Hematopoietic multipotent progenitor cell treated with erythropoietin and hydrocortisone succinate and interleukin-3 and kit ligand, for 4 days (in vitro differentiated cells): ENCODE results near the gene TBC1D17.
A peak's percentile ranks its signal among the peaks of the same experiment; 100 is the strongest.

ENCODE experiments used
- DNase-seq: peaks from one replicate; pipeline ENCODE4 v3.0.0-alpha.2; 2015

Gene TBC1D17

DNA sequence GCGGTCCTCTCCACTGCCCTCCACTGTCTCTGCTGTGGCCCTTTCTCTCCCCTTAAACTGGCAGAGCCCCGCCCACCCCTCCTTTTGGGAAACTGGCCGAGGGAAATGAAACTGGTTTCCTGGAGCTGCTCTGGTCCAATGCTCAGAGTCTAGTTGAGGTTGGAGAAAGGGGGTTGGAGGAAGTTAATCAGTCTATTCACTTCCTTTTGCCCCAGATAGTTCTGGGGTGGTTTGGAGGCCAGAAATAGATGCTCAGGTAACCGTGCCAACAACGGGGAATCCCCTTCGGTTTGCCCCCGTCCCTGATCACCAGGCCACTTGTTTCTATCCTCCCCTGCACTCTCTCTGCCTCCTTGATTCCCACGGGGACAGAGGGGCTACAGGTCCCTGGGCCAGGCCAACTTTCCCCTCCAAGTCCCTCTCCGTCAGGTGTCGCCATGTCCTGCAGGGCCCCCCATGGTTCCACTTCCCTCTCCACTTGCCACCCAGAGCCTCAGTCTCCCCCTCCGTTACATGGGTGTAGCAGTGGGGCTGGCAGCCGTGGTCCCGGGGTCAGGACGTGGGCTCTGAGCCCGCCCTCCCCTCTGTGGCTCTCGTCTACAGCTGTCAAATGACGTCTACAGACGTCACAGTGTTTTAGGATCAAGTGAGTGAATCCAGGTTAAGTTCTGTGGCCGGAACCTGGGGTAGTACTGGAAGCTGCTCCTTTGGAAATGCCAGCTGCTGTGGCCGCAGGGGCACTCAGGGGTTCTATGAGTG lies 19.5 kb downstream of the TBC1D17 start, which contains the start of gene IL4I1:
TSS of gene IL4I1 (minus strand) at position 25 of the 759 bp plus-strand sequence. CDS start 727 bp downstream, outside the sequence.
- peak; percentile 58 for DNase-seq

DNA sequence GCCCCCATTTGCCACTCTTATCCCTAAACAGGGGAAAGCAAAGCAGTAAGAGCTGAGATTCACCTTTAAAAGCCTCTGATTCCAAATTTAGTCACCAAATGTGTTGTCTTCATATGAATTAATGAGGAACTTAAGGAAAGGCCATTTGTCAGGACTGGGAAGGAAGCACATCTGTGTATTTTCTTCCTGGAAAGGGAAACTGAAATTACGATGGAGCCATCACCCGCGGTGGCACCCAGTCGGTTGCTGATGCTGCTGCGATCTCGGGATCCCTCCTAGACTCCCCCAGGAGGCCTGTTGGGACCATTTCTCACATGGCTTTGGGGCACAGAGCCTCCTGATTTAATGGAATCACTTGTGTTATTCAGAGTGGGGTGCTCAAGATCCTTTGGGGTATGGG lies 26.6 kb downstream of the TBC1D17 start:
- no peak for DNase-seq

DNA sequence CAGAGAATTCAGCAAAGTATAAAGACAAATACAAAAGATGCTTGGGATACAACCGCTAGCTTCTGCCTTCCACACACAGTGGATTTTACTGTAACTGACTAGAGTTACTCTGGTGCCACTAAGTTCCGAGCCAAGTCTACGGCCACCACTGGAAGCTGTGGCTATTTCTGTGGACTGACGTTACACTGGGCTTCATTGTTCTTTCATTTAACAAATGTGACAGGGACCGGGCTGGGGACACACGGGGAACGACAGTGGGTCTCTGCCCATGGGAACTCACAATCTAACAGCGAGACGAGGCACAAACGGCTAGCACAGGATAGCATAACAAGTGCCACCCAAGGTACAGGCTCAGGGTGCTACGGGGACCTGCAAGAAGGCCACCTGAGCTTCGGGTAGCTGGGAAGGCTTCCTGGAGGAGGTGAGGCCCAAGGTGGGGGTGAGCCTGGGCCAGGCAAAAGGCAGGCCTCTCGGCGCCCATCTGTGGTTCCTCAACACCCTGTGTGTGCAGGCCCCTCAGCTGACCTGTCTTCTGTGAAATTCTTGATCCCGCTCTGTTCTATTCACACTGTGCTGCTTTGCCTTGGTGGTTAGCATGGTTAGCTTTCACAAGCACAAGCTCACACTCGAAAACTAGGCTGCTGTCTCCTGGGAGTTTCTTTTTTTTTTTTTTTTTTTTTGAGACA lies 29.5 kb downstream of the TBC1D17 start:
- no peak for DNase-seq

DNA sequence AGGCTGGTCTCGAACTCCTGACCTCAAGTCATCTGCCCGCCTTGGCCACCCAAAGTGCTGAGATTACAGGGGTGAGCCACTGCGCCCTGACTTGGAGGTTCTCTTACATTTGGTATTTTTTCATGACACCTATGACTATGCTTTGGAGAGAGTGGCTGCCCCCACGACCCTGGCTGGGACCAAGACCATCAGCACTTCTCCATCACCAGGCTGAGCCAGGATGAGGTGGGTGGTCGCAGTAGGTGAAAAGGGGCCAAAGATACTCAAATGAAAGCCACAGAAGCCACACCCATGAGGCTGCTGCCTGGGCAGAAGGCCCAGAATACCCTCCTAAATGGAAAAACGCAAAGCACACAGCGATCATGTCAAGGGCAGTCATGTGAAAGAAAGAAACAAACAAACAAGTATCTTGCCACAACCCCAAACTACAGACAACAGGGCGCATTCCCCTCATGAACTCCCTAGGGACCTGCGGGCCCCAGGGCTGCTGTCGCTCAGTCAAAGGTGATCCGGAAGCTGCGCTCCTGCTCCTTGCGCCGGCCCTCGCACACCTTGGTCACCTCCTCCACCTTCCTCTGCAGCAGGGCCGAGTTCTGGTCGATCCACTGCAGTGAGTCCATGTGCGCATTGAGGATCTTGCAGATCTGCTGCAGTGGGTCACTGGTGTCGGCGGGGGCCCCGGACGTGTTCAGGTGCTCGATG lies 30.4 kb downstream of the TBC1D17 start:
- DNase-seq, result no peak

DNA sequence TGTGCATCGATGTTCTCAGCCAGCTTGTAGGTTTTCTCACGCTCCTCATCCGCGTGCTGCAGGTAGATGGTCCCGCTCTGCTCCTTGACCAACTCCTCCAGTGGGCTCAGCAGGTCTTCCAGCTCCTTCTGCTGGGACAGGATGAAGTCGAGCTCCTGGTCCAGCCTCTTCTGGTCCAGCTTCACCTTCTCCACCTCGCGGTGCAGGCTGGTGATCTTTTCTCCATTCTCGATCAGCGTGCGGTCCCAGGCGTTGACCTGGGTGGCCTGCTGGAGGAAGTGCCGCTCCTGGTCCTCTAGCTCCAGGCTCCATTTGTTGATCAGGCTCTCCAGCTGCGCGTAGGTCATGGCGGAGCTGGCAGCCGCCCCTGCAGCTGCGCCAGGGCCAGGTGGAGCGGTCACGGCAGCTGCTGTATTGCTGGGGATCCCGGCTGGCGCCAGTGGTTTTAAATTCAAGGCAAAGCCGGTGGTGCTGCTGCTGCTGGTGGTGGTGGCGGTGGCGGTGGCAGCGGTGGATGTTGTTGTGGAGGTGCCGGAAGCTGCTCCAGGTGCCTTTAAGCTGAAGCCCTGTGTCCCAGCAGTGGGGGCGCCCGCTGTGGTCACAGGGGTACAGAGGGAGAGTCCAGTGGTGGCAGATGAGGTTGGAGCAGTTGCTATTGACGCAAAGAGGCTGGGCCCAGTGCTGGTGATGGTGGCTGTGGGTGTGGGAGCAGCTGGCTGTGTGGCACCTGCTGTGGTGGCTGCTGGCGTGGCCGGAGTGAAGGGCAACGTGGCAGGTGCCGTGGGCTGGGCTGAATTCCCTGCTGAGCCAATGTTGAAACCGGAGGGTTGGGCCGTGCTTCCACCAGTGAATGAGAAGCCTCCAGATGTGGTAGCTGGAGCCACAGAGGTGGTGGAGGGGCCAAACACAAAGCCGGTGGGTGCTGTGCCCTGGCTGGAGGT lies 31.2 kb downstream of the TBC1D17 start:
- DNase-seq, result no peak

DNA sequence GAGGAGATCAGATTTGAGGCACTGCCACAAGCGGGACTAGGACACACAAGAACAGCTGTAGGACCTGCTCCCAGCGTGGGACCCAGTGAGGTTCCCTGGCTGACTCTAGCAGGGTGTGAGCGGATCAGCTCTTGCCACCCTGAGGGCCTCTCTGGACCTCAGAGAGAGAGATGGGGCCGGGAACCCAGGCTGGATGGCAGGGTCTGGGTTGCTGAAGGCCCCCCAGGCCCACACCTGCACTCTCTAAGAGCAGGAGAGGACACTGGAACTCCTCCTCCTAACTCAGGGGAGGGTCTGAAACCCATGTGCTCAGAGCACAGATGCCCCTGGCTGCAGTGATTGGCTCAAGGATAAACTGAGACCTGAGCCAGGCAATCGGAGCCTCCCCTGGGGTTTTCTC lies 32.7 kb downstream of the TBC1D17 start:
- DNase-seq, result no peak

DNA sequence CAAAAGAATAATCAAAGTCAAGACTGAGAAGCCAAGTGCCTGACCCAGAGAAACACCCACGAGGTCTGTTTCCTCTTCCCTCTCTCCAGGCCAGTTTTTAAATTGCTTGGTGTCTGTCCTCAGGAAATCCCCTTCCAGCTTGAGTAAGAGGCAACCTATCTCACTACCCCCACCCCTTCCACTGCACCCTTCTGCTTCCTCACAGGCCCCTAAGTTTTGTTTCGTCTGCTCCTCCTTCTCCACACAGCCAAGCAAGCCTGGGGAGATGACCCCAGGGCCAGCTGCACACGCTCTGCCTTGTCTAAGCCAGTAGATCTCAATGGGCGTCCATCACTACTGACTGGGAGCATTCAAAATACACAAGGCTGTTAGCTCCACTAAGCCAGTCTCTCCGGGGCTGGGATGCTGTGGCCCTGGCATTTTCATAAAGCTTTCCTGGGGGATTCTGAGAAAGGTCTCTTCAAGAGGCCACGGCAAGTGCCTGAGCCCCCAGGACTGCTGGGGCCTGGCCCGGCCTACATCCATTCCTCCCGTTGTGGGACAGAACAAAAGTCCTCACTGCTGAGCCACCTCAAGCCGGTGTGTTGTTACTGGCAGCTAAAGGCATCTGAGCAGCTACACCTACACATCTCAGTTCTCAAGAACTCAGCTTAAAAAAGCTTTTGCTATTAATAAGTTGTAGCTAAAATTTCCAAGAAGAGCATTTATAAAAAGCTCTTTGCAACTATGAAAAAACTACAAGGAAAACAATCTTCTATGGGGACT lies 34.1 kb downstream of the TBC1D17 start:
- DNase-seq, result peak; percentile 51

DNA sequence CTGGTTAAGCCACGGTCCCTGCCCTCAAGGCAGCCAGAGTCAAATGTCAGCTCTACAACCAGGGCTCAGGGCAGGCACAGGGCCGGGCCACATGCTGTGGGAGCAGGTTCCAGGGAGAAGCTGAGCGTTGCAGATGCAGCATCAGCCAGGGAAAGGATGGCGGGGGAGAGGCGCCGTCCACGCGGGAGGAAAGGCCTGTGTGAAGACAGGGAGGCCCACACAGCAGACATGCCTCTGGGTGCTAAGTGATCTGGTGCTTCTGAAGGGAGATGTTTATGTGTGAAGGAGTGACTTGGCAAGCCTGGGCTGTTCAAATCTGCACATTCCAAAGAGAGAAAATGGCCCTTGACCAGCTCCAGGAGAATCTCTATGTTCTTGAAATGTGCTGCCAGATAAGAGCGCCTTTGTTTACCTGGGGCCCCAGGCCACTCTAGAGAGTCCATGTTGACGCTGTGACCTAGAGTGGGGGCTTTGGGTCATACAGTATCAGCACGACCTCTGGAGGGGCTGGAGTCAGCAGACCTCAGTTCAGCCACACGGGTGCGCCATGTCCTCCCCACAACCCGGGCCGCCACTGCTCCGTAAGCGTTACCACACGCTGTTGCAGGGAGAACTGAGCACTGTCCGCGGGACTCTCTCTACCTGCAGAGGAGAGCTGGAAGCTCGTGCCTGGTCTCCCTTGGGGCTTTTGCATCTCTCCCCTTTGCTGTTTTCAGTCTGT lies 35.6 kb downstream of the TBC1D17 start:
- no peak for DNase-seq

DNA sequence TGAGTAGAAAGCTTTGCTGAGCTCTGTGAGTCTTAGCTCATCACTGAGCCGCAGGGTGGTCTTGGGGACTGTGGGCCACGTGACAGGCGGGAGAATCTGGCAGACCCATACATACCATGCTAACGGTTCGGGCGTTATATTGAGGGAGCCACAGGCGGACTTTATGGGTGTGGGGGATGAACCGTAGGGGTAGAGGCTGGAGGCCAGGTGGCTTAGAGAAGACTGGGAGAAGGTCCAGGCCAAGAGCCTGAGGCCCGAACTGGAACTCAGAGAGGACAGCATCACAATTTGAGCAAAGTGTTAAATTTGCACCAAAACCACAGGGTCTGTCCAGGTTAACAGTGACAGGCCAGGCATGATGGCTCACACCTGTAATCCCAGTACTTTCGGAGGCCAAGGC lies 36.2 kb downstream of the TBC1D17 start:
- no peak for DNase-seq

DNA sequence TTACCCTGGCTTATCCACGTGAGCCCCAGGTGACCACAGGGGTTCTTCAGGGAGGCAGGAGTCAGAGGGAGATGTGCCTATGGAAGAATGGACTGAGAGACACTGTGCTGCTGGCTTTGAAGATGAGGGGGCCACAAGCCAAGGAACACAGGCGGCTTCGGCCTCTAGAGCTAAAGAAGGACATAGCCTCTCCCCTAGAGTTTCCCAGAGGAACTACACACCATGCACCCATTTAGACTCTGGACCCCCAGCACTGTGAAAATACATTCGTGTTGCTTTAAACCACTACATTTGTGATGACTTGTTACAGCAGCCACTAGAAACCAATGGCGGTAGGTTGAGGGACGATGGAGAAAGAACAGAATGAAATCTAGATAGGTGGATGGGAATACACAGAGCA lies 37.8 kb downstream of the TBC1D17 start:
- no peak for DNase-seq

DNA sequence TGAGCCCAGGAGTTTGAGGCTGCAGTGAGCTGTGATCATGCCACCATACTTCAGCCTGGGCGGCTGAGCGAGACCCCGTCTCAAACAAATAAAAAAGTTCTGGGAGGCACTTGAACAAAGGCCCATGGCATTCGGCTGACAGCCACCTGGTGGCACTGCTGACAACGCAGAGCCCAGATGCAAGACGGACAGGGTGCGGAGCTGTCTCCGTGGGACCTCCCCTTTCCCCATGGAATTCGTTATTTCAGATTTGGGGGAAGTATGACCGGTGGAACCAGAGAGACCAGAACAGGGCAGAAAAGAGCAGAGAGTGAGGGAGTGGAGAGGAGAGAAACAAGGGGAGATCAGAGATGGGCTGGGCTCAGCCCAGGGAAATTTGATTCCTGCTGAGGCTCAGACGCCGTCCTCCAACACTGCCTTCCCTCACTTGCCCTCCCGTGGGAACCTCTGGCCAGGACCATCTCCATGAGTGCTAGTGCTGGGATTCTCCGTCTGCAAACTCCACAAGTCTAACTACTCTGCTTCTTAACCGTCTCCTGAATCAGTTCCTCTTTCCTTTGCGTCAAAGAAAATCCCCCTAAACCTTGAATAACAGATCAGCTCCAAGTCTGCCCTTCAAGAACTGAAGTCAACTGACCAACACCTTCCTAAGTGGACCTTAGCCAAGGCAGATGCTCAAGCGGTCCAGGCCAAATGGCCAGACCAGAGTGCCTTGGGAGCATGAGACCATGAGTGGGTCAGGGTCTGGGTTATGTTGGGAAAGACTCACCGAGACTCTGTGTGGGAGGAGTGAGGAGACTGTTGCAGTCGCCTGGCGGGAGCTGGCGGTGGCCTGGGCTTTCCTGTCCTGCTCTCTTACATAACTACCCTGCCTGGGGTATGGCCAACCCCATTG lies 39.6 kb downstream of the TBC1D17 start:
- DNase-seq, result no peak

DNA sequence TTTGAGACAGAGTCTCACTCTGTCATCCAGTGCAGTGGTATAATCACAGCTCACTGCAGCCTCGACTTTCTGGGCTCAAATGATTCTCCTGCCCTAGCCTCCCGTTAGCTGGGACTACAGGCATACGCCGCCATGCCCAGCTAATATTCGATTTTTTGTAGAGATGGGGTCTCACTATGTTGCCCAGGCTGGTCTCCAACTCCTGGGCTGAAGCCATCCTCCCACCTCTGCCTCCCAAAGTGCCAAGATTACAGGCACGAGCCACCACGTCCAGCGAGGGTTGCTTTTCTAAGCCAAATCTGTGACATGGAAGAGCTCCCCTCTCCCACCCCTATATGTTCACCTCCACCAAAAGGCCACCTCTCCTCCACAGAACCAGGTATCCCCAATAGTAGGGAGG lies 40.6 kb downstream of the TBC1D17 start:
- no peak for DNase-seq

DNA sequence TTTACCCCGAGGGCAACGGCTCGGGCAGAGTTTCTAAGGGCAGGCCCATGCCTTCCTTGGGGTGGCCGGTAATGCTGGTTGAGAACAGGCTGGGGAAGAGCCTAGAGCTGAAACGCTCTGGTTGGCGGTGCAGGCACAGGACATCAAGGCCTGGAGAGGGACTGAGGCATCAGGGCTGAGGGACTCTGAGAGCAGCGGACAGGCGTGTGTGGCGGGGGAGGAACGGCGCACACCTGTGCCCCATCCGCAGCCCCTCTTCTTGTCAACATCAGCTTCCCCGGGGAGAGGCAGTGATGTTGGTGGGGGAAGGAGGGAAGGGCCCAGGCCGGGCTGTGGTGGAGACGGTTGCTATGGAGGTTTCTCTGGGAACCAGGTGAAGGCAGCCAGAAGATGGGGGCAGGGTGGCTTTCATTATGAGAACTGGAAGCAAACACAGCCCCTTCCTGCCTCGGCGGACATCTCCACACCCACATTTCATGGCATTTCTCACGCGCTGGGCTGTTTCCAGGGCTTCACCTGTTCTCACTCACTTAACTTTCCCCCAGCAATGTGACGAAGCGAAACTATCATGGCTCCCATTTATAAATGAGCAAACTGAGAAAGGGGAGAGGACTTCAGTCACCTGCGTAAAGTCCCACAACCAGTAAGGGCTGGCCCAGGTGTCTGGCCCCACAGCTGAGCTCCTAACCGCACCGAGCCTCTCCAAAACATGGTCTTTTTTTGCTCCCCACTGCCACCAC lies 43.3 kb downstream of the TBC1D17 start:
- no peak for DNase-seq

DNA sequence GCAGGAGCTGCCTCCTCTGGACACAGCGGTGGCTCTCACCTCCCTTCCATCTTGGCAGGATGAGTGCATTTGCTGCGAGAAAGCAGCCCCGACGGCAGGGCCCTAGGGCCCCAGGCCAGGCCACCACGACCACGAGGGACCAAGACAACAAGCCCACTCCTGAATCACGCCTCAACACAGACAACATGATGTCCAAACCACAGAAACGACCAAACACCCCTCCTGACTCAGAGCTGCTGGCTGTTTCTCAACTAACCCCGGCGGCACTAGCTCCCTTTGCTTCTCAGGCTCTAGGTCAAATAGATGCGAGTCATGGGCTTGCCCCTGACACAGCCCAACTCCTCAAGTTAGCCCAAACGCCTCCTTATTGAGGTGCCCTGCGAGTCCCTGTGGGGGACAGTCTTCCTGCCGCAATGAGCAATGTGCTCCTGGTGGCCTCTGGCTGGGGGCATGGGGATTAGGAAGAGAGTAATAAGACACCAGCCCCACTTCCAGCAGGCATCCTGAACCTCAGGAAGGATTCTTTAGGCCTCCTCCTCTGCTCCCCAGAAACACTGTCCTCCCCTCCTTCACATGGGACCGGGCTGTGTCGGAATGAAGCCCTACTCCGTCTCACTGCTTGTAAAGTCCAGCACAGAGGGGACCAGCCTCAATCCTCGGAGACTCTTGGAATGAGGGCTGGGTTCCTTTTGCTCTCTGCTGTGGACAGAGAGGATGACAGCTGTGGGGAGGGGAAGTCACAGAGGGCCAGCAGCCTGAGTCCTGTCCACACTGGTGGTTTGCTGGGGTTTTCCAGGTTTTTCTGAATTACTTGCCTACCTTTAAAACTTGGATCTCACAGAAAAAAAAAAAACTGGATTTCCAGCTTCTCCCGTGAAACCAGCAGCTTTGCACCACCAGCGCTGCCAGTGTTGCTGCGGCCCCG lies 44.6 kb downstream of the TBC1D17 start:
- DNase-seq, result peak; percentile 46

DNA sequence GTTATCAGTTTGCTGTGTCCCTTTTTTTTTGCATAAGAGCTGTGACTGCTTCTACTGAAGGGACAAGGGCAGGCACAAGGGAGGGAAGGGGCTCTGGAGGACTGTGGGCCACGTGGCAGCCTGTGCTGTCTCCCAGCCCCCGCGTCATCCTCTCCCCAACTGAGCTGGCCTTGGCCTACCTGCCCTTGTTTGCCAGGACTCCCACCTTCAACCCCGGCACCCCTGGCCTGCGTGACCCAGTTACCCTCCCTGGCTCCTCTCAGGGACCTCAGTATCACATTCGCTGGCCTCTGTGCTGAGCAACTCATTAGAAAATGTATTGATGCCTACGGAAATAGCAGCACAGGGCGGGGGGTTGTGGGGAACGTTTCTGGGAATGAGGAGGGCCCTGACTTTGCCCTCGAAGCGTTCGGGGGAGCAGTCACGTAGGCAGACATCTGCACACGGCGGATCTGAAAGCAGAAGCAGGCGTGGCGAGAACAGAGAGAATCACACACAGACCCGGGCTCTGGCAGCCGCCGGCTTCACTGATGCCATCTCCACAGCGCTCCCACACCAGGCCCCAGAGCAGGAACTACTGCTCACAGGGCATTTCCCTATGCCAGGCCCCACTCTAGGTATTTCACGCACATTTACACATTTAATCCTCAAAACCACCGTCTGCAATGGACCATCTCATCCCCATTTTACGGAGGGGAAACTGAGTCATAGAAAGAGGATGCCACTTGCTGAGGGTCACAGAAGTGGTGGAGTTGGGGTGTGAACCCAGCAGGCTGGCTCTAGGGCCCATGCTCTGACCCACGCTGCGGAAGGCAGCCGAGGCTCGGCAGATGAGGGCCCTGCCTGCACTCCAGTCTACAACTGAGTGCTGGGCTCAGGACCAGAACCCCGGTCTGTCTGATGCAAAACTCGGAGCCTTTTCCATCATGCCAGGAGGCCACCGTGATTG lies 45.8 kb downstream of the TBC1D17 start:
- DNase-seq, result no peak

DNA sequence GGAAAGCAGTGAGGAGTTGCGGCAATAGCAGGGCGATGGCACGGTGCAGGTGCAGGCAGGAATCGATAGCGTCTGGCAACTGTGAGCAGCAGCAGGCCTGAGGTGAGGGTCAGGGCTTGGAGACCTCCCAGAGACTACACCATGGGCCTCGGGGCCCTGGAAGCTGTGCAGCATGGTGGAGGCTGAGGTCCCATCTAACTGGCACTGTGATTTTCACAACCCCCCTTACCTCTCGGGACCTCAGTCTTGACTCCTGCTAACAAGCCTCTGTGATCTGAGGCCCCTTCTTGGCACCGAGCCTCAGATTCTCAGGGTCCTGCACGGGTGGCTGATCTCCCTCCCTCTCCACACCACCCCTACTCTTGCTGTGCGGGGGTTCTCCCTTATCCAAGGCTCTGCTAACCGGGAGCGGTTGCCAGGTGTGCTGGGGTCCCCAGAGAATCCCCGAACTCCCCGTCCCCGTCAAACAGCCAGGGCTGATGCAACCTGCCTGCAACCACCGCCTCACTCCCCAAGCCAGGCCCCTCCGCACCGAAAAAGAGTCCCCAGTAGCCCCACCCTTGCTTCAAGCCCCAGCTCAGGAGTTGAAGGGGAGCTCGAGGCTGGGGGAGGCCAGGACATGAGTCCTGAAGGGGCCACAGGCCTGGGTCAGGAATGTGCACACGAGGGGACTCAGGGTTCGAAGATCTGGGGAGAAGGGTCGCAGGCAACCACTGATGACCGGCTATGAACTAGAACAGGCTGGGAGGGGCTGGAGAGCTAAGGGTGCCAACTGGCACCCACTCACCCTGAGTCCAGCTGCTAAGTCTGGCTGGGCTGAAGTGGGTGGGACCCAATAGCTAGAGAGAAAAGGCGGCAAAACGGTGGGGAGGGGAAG lies 46.7 kb downstream of the TBC1D17 start:
- no peak for DNase-seq
